OCI-LY3 (cell line): ENCODE measurements around the gene STIM2.

Source experiments
- H2AFZ ChIP-seq: fragments of 200-600, 300-600 bp; shearing (Covaris generic); 2 replicates; pipeline ENCODE4 v1.6.0; 2014; ENCODE audit warnings: antibody characterized with exemption, low read depth, low read length
- H3K27ac ChIP-seq: fragments of 200-600, 300-600 bp; sonication (generic); 2 replicates; pipeline ENCODE4 v1.5.1; 2014; ENCODE audit warnings: mild to moderate bottlenecking, low read length, moderate library complexity, mixed read lengths
- H3K27me3 ChIP-seq: fragments of 200-600, 300-600 bp; sonication (generic); 2 replicates; pipeline ENCODE4 v1.6.1; 2014; ENCODE audit warnings: low read depth, low read length, mixed read lengths
- H3K36me3 ChIP-seq: fragments of 200-600, 300-600 bp; sonication (generic); replicated peaks from 2 replicates; pipeline ENCODE3; 2014; ENCODE audit warnings: low read depth, low read length, mixed read lengths
- H3K4me1 ChIP-seq: fragments of 300-600, 200-600 bp; sonication (generic); 2 replicates; pipeline ENCODE4 v1.6.1; 2014; ENCODE audit warnings: low read length, mixed read lengths
- H3K4me2 ChIP-seq: fragments of 200-600, 300-600 bp; sonication (generic); 2 replicates; pipeline ENCODE4 v1.6.1; 2014; ENCODE audit warnings: low read length, mixed read lengths
- H3K4me3 ChIP-seq: fragments of 300-600, 200-600 bp; sonication (generic); 2 replicates; pipeline ENCODE4 v1.5.1; 2014; ENCODE audit warnings: antibody characterized with exemption, mild to moderate bottlenecking, low read length, moderate library complexity
- H3K79me2 ChIP-seq: fragments of 300-600, 200-600 bp; shearing (Covaris generic); 2 replicates; pipeline ENCODE4 v1.6.1; 2014; ENCODE audit warnings: mild to moderate bottlenecking, low read length, mixed read lengths
- H3K9ac ChIP-seq: fragments of 300-600, 200-600 bp; shearing (Covaris generic); 2 replicates; pipeline ENCODE4 v1.6.0; 2014; ENCODE audit warnings: mild to moderate bottlenecking, low read length, moderate library complexity
- H3K9me3 ChIP-seq: fragments of 200-600, 300-600 bp; shearing (Covaris generic); 2 replicates; pipeline ENCODE4 v1.6.1; 2014; ENCODE audit warnings: low read length, mixed read lengths; ENCODE audit not compliant: insufficient read depth
- H4K20me1 ChIP-seq: fragments of 200-600, 300-600 bp; sonication (generic); 2 replicates; pipeline ENCODE4 v1.6.1; 2016; ENCODE audit warnings: low read length, mixed read lengths; ENCODE audit not compliant: insufficient read depth
- EZH2phosphoT487 ChIP-seq: fragments of 200-600 bp; shearing (Covaris generic); IDR thresholded peaks from 2 replicates; pipeline ENCODE4 v1.6.1; 2018; ENCODE audit warnings: antibody characterized with exemption, mixed run types, low read depth
- TF ChIP-seq, protein P1 (sequence below): fragments of 200-600, 300-600 bp; sonication (generic); IDR thresholded peaks from 2 replicates; pipeline ENCODE4 v1.5.1; 2014; ENCODE audit warnings: antibody characterized with exemption, low read length, low read depth

Gene STIM2

DNA sequence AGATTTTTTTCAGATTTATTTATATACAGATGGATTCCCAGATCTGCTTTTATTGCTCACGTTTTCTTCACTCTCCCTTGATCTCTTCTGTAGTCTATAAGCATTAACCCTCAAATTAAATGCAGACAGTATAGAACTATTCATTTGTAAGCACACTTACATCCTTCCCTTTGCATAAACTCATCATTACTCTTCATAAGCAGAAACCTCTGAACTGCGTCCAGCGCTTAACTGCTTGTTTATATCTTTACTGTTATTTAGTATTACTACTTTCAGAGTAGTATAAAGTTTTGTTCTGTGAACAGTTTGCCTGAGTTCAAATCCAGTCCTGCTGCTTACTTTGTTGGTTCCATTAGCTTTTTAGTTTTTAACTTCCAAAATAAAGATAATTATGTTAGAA is 132.9 kb downstream of the STIM2 start:
- no peaks in the 10 kb centered on the region for H3K27me3 ChIP-seq
- H3K27ac ChIP-seq, result peak overlapping the region; percentile 92
- peak overlapping the region; percentile 55 for H3K4me3 ChIP-seq
- no peaks in the 10 kb centered on the region for H4K20me1 ChIP-seq
- no peaks in the 10 kb centered on the region for H3K36me3 ChIP-seq
- H3K4me1 ChIP-seq, result peaks cover 48% of the 10 kb centered on the region
- TF ChIP-seq, protein P1, sequence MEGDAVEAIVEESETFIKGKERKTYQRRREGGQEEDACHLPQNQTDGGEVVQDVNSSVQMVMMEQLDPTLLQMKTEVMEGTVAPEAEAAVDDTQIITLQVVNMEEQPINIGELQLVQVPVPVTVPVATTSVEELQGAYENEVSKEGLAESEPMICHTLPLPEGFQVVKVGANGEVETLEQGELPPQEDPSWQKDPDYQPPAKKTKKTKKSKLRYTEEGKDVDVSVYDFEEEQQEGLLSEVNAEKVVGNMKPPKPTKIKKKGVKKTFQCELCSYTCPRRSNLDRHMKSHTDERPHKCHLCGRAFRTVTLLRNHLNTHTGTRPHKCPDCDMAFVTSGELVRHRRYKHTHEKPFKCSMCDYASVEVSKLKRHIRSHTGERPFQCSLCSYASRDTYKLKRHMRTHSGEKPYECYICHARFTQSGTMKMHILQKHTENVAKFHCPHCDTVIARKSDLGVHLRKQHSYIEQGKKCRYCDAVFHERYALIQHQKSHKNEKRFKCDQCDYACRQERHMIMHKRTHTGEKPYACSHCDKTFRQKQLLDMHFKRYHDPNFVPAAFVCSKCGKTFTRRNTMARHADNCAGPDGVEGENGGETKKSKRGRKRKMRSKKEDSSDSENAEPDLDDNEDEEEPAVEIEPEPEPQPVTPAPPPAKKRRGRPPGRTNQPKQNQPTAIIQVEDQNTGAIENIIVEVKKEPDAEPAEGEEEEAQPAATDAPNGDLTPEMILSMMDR, result no peak
- TF ChIP-seq EZH2phosphoT487, result no peak
- no peak overlapping the region for H2AFZ ChIP-seq
- no peaks in the 10 kb centered on the region for H3K9me3 ChIP-seq
- H3K79me2 ChIP-seq, result peaks cover 5% of the 10 kb centered on the region; the same call in 1 of the 2 replicates
- H3K4me2 ChIP-seq, result peak overlapping the region; percentile 79
- peak overlapping the region; percentile 47 for H3K9ac ChIP-seq

DNA sequence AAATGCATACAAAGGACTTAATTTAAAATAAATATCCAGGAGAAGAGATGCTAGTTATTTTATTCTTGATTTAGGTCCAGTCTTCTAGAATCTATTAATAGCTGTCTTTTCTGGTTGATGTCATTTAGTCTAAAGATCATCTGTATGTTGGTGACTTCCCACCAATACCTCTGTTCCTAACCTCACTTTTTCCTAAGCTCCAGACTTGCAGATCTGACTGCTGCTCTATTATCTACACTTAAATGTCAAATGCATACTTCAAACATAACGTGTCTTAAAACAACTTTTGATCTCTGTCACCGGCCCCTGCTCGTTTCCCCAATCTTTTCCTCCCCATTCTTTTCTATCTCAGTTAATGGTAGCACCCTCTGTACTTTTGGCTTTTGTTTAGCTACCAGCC is 133.3 kb downstream of the STIM2 start:
- peak overlapping the region; percentile 55 for H3K4me3 ChIP-seq
- peaks cover 5% of the 10 kb centered on the region; the same call in 1 of the 2 replicates for H3K79me2 ChIP-seq
- H3K36me3 ChIP-seq, result no peaks in the 10 kb centered on the region
- H3K27ac ChIP-seq, result peak overlapping the region; percentile 92
- H2AFZ ChIP-seq, result no peak overlapping the region; the same call in 1 of the 2 replicates
- no peaks in the 10 kb centered on the region for H4K20me1 ChIP-seq
- TF ChIP-seq EZH2phosphoT487, result no peak
- TF ChIP-seq, protein P1, result no peak
- H3K4me1 ChIP-seq, result peaks cover 48% of the 10 kb centered on the region
- H3K4me2 ChIP-seq, result peak overlapping the region; percentile 79
- H3K9ac ChIP-seq, result peak overlapping the region; percentile 47
- H3K27me3 ChIP-seq, result no peaks in the 10 kb centered on the region
- H3K9me3 ChIP-seq, result no peaks in the 10 kb centered on the region

DNA sequence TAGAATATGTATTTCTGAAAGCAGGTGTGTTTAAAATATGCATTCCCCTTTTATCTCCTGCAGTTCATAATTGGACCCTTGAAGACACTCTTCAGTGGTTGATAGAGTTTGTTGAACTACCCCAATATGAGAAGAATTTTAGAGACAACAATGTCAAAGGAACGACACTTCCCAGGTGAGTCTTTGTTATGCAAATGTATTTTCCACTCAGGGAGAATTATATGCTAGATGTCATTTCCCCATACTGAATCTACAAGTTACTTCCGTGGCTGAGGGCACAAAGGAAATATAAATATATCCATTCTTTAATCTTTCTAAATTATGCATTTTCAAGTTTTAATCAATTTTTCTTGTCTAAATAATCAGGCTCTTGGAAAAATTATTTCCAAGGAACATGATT is 134.7 kb downstream of the STIM2 start:
- no peaks in the 10 kb centered on the region for H3K9me3 ChIP-seq
- H4K20me1 ChIP-seq, result no peaks in the 10 kb centered on the region
- H3K27ac ChIP-seq, result no peak overlapping the region
- H2AFZ ChIP-seq, result no peak overlapping the region
- no peak for TF ChIP-seq EZH2phosphoT487
- TF ChIP-seq, protein P1, result no peak
- no peak overlapping the region for H3K9ac ChIP-seq
- H3K79me2 ChIP-seq, result peaks cover 5% of the 10 kb centered on the region; the same call in 1 of the 2 replicates
- H3K4me3 ChIP-seq, result no peak overlapping the region
- no peaks in the 10 kb centered on the region for H3K27me3 ChIP-seq
- H3K4me1 ChIP-seq, result peaks cover 48% of the 10 kb centered on the region
- no peak overlapping the region for H3K4me2 ChIP-seq
- H3K36me3 ChIP-seq, result no peaks in the 10 kb centered on the region

DNA sequence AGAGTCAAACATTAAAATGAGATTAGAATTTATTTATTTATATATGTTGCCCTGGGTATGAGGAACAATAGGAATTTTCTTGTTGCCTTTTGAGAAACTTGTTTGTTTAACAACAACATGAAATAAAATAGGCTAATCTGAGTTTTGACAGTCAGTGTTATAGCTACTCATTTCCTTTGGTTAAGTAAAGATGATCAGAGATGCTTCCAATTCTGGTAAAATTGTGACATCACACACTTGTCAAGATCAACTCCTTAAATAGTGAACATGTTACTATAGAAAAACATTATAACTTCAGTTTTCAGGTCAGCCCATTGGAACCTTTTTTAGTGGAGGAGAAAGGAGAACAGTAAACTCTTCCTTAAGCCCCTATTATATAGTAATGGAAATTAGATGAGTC is 136.1 kb downstream of the STIM2 start:
- Histone ChIP-seq H3K27ac (no peak overlapping the region), H2AFZ (no peak overlapping the region), H3K4me1 (peaks cover 37% of the 10 kb centered on the region), H3K27me3 (no peaks in the 10 kb centered on the region), H3K4me3 (no peak overlapping the region), H3K4me2 (no peak overlapping the region), H3K79me2 (peaks cover 5% of the 10 kb centered on the region; the same call in 1 of the 2 replicates), H3K36me3 (no peaks in the 10 kb centered on the region), H3K9ac (no peak overlapping the region), H3K9me3 (no peaks in the 10 kb centered on the region), H4K20me1 (no peaks in the 10 kb centered on the region)
- no peak for TF ChIP-seq EZH2phosphoT487
- TF ChIP-seq, protein P1, result no peak
